ENCODE measurements around the gene DELE1. TPM values are rescaled to one million over a fixed set of nuclear protein-coding genes. Genes with fewer than 3 reads are reported as not detected.
A peak's percentile ranks its signal among the peaks of the same experiment; 100 is the strongest.

DELE1 gene
- total RNA-seq, 1 experiment from 2014 or later: 88.1 TPM

DNA sequence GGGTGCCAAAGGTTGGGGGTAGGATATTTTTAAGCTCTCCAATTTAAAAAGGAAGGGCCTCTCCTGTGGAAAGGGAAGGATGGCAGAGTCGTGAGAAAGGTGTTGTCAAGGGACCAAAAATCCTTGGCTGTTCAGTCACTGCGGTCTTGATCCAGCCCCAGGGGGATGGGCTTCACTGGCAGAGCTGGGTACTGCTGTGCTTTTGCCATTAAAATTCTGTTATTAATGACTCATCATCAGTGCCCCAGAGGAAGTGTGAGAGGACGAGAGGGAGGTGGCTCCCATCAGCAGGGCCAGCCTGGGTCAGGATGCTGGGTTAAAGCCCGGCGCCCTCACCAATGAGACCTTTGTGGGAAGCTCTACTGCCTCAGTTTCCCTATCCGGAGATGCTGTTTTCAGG, 17.6 kb downstream of the DELE1 start:
- Mint-ChIP-seq H3K27ac (ENCODE audit: low read depth, unreplicated experiment) (no peak overlapping the region), H3K36me3 (ENCODE audit: insufficient read depth, unreplicated experiment) (peaks cover 48% of the 10 kb centered on the region), H3K4me1 (ENCODE audit: insufficient read depth, unreplicated experiment) (peaks cover 6% of the 10 kb centered on the region), H3K27me3 (ENCODE audit: insufficient read depth, unreplicated experiment) (no peaks in the 10 kb centered on the region), H3K9me3 (ENCODE audit: unreplicated experiment) (no peaks in the 10 kb centered on the region), H3K4me3 (ENCODE audit: unreplicated experiment) (no peak overlapping the region)
- BruUV-seq (replicated peaks): no TSS peak
- ChIA-PET CTCF (interaction anchor here (0.6 to 12.8 kb wide), 13 partner anchors 8 to 534 kb away, joined by 3 to 155 read pairs (median 4); partner anchors contain the start of genes PCDH12 and RNF14), POLR2A (interaction anchor here (1.4 to 6.8 kb wide), 3 partner anchors 18 to 291 kb away, joined by 3 to 51 read pairs (median 14); partner anchors contain the start of genes DELE1, FCHSD1 and RNF14)
- no peak for DNase-seq (ENCODE audit: unreplicated experiment)
- intact Hi-C loops (cut with micrococcal nuclease): no loop called here
- TF ChIP-seq, protein P1, sequence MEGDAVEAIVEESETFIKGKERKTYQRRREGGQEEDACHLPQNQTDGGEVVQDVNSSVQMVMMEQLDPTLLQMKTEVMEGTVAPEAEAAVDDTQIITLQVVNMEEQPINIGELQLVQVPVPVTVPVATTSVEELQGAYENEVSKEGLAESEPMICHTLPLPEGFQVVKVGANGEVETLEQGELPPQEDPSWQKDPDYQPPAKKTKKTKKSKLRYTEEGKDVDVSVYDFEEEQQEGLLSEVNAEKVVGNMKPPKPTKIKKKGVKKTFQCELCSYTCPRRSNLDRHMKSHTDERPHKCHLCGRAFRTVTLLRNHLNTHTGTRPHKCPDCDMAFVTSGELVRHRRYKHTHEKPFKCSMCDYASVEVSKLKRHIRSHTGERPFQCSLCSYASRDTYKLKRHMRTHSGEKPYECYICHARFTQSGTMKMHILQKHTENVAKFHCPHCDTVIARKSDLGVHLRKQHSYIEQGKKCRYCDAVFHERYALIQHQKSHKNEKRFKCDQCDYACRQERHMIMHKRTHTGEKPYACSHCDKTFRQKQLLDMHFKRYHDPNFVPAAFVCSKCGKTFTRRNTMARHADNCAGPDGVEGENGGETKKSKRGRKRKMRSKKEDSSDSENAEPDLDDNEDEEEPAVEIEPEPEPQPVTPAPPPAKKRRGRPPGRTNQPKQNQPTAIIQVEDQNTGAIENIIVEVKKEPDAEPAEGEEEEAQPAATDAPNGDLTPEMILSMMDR (IDR thresholded peaks at IDR 0.05; ENCODE audit: unreplicated experiment): no peak

DNA sequence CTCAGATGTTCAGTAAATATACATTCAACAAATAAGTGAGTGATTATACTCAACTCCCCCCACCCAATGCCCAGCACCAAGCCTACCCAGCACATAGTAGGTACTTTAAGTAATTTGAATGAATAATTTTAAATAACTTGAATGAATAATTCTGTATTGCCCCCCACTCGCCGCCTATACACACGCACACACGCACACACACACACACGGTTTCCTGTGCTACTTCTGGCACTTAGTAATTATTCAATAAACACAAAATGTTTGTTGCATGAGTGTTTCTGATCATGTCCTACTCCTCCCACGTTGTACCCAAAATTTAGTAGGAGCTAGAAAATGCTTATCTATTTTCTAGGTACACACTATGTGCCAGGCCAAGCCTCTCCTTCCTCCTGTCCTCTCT, 18.1 kb downstream of the DELE1 start:
- no peak for DNase-seq (ENCODE audit: unreplicated experiment)
- intact Hi-C loops (cut with micrococcal nuclease): no loop called here
- CTCF ChIA-PET: interaction anchor here (0.8 to 12.8 kb wide), 11 partner anchors 7 to 265 kb away, joined by 3 to 155 read pairs (median 4); partner anchors contain the start of genes PCDH12 and RNF14
- no TSS peak for BruUV-seq (replicated peaks)
- no peaks in the 10 kb centered on the region for H3K27me3 Mint-ChIP-seq (ENCODE audit: insufficient read depth, unreplicated experiment)
- H3K9me3 Mint-ChIP-seq (ENCODE audit: unreplicated experiment): no peaks in the 10 kb centered on the region
- H3K36me3 Mint-ChIP-seq (ENCODE audit: insufficient read depth, unreplicated experiment): peaks cover 44% of the 10 kb centered on the region
- no peak overlapping the region for H3K27ac Mint-ChIP-seq (ENCODE audit: low read depth, unreplicated experiment)
- peaks cover 6% of the 10 kb centered on the region for H3K4me1 Mint-ChIP-seq (ENCODE audit: insufficient read depth, unreplicated experiment)
- POLR2A ChIA-PET: interaction anchor here (1.4 to 6.8 kb wide), 4 partner anchors 19 to 291 kb away, joined by 3 to 51 read pairs (median 6); partner anchors contain the start of genes DELE1, FCHSD1 and RNF14
- no peak overlapping the region for H3K4me3 Mint-ChIP-seq (ENCODE audit: unreplicated experiment)
- TF ChIP-seq, protein P1 (IDR thresholded peaks at IDR 0.05; ENCODE audit: unreplicated experiment): no peak

DNA sequence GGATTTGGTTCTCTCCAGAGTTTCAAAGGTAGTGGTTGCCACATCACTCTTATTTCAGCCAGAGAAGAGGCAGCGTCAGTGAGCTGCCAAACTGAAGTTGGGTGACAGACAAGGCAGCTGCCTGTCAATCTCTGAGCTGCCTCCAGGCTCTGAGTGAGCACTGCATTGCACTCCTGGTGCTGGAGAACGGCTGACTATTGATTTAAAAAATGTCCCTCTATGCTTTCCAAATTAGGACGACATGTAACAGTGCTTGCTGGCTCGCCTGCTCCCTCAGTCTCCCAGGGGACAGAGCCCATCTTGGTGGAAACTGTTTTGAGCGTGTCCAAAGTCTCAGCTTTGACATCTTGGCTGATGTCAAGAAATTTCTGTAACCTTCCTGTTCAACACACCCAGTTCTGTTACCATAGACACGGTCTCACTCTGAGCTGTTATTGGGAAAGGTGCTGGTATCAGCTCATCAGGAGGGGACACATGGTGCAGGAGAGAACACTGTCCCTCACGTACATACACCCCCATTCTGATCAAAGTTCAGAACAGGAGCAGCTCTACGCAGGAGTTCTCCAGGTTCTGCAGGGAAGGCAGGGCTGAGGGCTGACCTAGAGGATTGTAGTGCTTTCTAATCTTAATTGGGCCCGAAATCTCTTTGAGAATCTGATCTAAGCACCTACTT, 18.6 kb downstream of the DELE1 start:
- Mint-ChIP-seq H3K27ac (ENCODE audit: low read depth, unreplicated experiment) (no peak overlapping the region), H3K4me1 (ENCODE audit: insufficient read depth, unreplicated experiment) (peaks cover 6% of the 10 kb centered on the region)

DNA sequence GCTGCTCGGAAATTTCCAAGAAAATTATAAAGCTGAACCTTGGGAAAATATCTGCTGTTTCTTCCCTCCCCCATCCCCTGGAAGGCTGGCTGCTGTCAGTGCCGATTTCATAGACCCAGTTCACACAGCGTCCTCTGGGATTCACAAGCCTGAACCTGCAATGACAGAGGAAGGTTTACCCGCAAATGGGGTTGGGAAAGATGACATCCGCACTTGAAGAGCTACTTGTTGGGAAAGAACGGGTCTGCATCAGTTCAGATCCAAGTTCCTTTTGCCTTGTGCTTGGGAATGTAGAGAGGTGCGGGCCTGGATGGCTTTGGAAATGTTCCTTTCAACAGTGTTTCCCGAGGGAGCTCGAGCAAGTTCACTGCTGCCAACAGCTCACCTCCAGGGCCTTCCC, 20.4 kb downstream of the DELE1 start:
- Mint-ChIP-seq H3K27me3 (ENCODE audit: insufficient read depth, unreplicated experiment) (no peaks in the 10 kb centered on the region), H3K27ac (ENCODE audit: low read depth, unreplicated experiment) (no peak overlapping the region), H3K4me1 (ENCODE audit: insufficient read depth, unreplicated experiment) (peaks cover 6% of the 10 kb centered on the region), H3K4me3 (ENCODE audit: unreplicated experiment) (no peak overlapping the region), H3K36me3 (ENCODE audit: insufficient read depth, unreplicated experiment) (peaks cover 23% of the 10 kb centered on the region), H3K9me3 (ENCODE audit: unreplicated experiment) (no peaks in the 10 kb centered on the region)
- peak; percentile 63 for DNase-seq (ENCODE audit: unreplicated experiment)
- POLR2A ChIA-PET: interaction anchor here (0.7 to 6.8 kb wide), 9 partner anchors 9 to 249 kb away, joined by 3 to 51 read pairs (median 5); partner anchors contain the start of gene DELE1
- BruUV-seq (replicated peaks): no TSS peak
- TF ChIP-seq, protein P1 (IDR thresholded peaks at IDR 0.05; ENCODE audit: unreplicated experiment): no peak
- CTCF ChIA-PET: interaction anchor here (0.6 to 12.8 kb wide), 10 partner anchors 15 to 252 kb away, joined by 3 to 155 read pairs (median 5); partner anchors contain the start of genes PCDH1, PCDH12 and RNF14
- intact Hi-C loops (cut with micrococcal nuclease): no loop called here

More for the DNA sequence above, 18.6 kb downstream of the DELE1 start:
- Mint-ChIP-seq H3K36me3 (ENCODE audit: insufficient read depth, unreplicated experiment) (peaks cover 38% of the 10 kb centered on the region), H3K4me3 (ENCODE audit: unreplicated experiment) (no peak overlapping the region), H3K9me3 (ENCODE audit: unreplicated experiment) (no peaks in the 10 kb centered on the region), H3K27me3 (ENCODE audit: insufficient read depth, unreplicated experiment) (no peaks in the 10 kb centered on the region)
- CTCF ChIA-PET: interaction anchor here (0.6 to 12.8 kb wide), 8 partner anchors 16 to 1111 kb away, joined by 3 to 155 read pairs (median 4); partner anchors contain the start of gene PCDH12
- DNase-seq (ENCODE audit: unreplicated experiment): no peak
- POLR2A ChIA-PET: interaction anchor here (1.4 to 6.8 kb wide), 4 partner anchors 19 to 292 kb away, joined by 3 to 51 read pairs (median 6); partner anchors contain the start of genes DELE1, FCHSD1 and RNF14
- no TSS peak for BruUV-seq (replicated peaks)
- intact Hi-C loops (cut with micrococcal nuclease): no loop called here
- TF ChIP-seq, protein P1 (IDR thresholded peaks at IDR 0.05; ENCODE audit: unreplicated experiment): no peak
